Tibial nerve (tissue), 4 donors: ENCODE data around the gene PCMT1. TPM values are rescaled to one million over a fixed set of nuclear protein-coding genes. Genes with fewer than 3 reads are reported as not detected.

Source experiments
- DNase-seq, 2 donors: peaks; one replicate each; pipeline ENCODE4 v3.0.0-alpha.2; 2019; ENCODE audit warnings: low spot score in 2 of 2
- H3K27ac ChIP-seq, 4 donors: fragments of 200-600 bp; sonication (generic) in 3 of 4; one replicate each; pipeline ENCODE4 v1.5.1; 2017 to 2019; ENCODE audit warnings: mild to moderate bottlenecking in 1 of 4
- H3K27me3 ChIP-seq, 2 donors: fragments of 200-600 bp; sonication (generic) in 1 of 2; one replicate each; pipeline versions ENCODE4 v1.5.1 to v1.6.0; 2017 to 2019
- H3K36me3 ChIP-seq, 3 donors: fragments of 200-600 bp; sonication (generic); one replicate each; pipeline ENCODE4 v1.5.1; 2018 to 2019
- H3K4me1 ChIP-seq, 4 donors: fragments of 200-600 bp; sonication (generic) in 3 of 4; one replicate each; pipeline ENCODE4 v1.5.1; 2017 to 2019
- H3K4me3 ChIP-seq, 4 donors: fragments of 200-600 bp; sonication (generic) in 3 of 4; one replicate each; pipeline ENCODE4 v1.5.1; 2017 to 2019; ENCODE audit warnings: mild to moderate bottlenecking in 1 of 4, moderate library complexity in 1 of 4
- H3K9me3 ChIP-seq, 4 donors: fragments of 200-600 bp; sonication (generic) in 3 of 4; one replicate each; pipeline ENCODE4 v1.5.1; 2017 to 2019
- CTCF ChIP-seq, 5 experiments: fragments of 200-600 bp in 3 of 5; fragments of 450-650 bp in 2 of 5; sonication (generic) in 3 of 5; IDR thresholded peaks; one replicate each; pipeline ENCODE4 v1.5.1; 2016 to 2019; ENCODE audit warnings: antibody characterized with exemption in 5 of 5, mild to moderate bottlenecking in 3 of 5, moderate library complexity in 2 of 5
- EP300 ChIP-seq, 2 donors: sonication (generic); formaldehyde crosslinking; IDR thresholded peaks; one replicate each; pipeline ENCODE4 v1.6.1; 2017; ENCODE audit warnings: antibody characterized with exemption in 2 of 2, mild to moderate bottlenecking in 1 of 2
- POLR2A ChIP-seq, 2 donors: fragments of 450-650 bp; IDR thresholded peaks; one replicate each; pipeline ENCODE4 v1.6.1; 2017; ENCODE audit warnings: antibody characterized with exemption in 2 of 2, mild to moderate bottlenecking in 2 of 2, moderate library complexity in 2 of 2
- WGBS, 2 donors: methylation state at CpG; one replicate each; pipeline ENCODE4 v1.1.5; 2018; 5-methylcytosine and 5-hydroxymethylcytosine counted together
- total RNA-seq, 4 donors: library from RNA; depleted of rRNA; stranded (reverse); fragments of >200 nt; gene quantifications; one replicate each; pipeline ENCODE4 v1.1.0, GENCODE V29; 2016

PCMT1 gene
- total RNA-seq, 4 donors from 2014 or later = 85.0 to 135 (median 88.5) TPM

GRCh38 chr6:149813351-149813750, 63.8 kb downstream of the PCMT1 start:
- no peak for TF ChIP-seq EP300 (IDR thresholded peaks at IDR 0.05)
- TF ChIP-seq CTCF (IDR thresholded peaks at IDR 0.05) = no peak
- no peak for TF ChIP-seq POLR2A (IDR thresholded peaks at IDR 0.05)
- H3K27me3 ChIP-seq = no peaks in the 10 kb centered on the region
- no peaks in the 10 kb centered on the region for H3K9me3 ChIP-seq
- H3K36me3 ChIP-seq = peaks cover 0 to 56% (median 0%) of the 10 kb centered on the region in 3 donors
- no peak overlapping the region for H3K4me3 ChIP-seq
- DNase-seq = no peak
- 91% methylated on average over 3 of the region's 3 CpGs for WGBS, 2 donors
- no peak overlapping the region for H3K27ac ChIP-seq
- H3K4me1 ChIP-seq = no peaks in the 10 kb centered on the region

- no peak overlapping the region for H3K27ac ChIP-seq
- no peak overlapping the region for H3K4me3 ChIP-seq
- TF ChIP-seq CTCF (IDR thresholded peaks at IDR 0.05) = no peak
- no peak for TF ChIP-seq EP300 (IDR thresholded peaks at IDR 0.05)
- no peak for TF ChIP-seq POLR2A (IDR thresholded peaks at IDR 0.05)
- no peaks in the 10 kb centered on the region for H3K27me3 ChIP-seq
- H3K4me1 ChIP-seq = no peaks in the 10 kb centered on the region
- H3K9me3 ChIP-seq = no peaks in the 10 kb centered on the region
- DNase-seq = no peak
- WGBS, 2 donors = 91 to 94% methylated on average over 4 of the region's 4 CpGs
- peaks cover 0 to 47% (median 0%) of the 10 kb centered on the region in 3 donors for H3K36me3 ChIP-seq
These were observed 66.2 kb downstream of the PCMT1 start for GRCh38 chr6:149815788-149816187.

GRCh38 chr6:149820506-149820905, 71.0 kb downstream of the PCMT1 start:
- Histone ChIP-seq H3K36me3 (peaks cover 0 to 43% (median 0%) of the 10 kb centered on the region in 3 donors), H3K4me3 (no peak overlapping the region)
- TF ChIP-seq CTCF (IDR thresholded peaks at IDR 0.05) (no peak), EP300 (IDR thresholded peaks at IDR 0.05) (no peak), POLR2A (IDR thresholded peaks at IDR 0.05) (no peak)

GRCh38 chr6:149821492-149821891, 72.0 kb downstream of the PCMT1 start:
- no peak for DNase-seq
- Histone ChIP-seq H3K9me3 (no peaks in the 10 kb centered on the region), H3K27me3 (no peaks in the 10 kb centered on the region), H3K36me3 (peaks cover 0 to 53% (median 0%) of the 10 kb centered on the region in 3 donors), H3K4me3 (no peak overlapping the region), H3K27ac (no peak overlapping the region), H3K4me1 (no peaks in the 10 kb centered on the region)
- 93 to 96% methylated on average over 1 of the region's 1 CpG for WGBS, 2 donors
- TF ChIP-seq EP300 (IDR thresholded peaks at IDR 0.05) (no peak), CTCF (IDR thresholded peaks at IDR 0.05) (no peak)

More at GRCh38 chr6:149820506-149820905, 71.0 kb downstream of the PCMT1 start:
- Histone ChIP-seq H3K27me3 (no peaks in the 10 kb centered on the region), H3K9me3 (no peaks in the 10 kb centered on the region), H3K27ac (no peak overlapping the region), H3K4me1 (no peaks in the 10 kb centered on the region)
- 93 to 95% methylated on average over 7 of the region's 7 CpGs for WGBS, 2 donors
- no peak for DNase-seq

GRCh38 chr6:149823013-149823412, 73.5 kb downstream of the PCMT1 start:
- H3K36me3 ChIP-seq = peaks cover 0 to 58% (median 0%) of the 10 kb centered on the region in 3 donors
- WGBS, 2 donors = 70 to 74% methylated on average over 4 of the region's 4 CpGs

More at GRCh38 chr6:149823013-149823412, 73.5 kb downstream of the PCMT1 start:
- no peaks in the 10 kb centered on the region for H3K9me3 ChIP-seq
- TF ChIP-seq EP300 (IDR thresholded peaks at IDR 0.05) (no peak), POLR2A (IDR thresholded peaks at IDR 0.05) (no peak), CTCF (IDR thresholded peaks at IDR 0.05) (no peak)
- H3K4me3 ChIP-seq = no peak overlapping the region
- DNase-seq = no peak
- no peaks in the 10 kb centered on the region for H3K27me3 ChIP-seq
- H3K27ac ChIP-seq = no peak overlapping the region
- H3K4me1 ChIP-seq = no peaks in the 10 kb centered on the region
